ENCODE data around the gene TUT7.

The TUT7 gene

DNA sequence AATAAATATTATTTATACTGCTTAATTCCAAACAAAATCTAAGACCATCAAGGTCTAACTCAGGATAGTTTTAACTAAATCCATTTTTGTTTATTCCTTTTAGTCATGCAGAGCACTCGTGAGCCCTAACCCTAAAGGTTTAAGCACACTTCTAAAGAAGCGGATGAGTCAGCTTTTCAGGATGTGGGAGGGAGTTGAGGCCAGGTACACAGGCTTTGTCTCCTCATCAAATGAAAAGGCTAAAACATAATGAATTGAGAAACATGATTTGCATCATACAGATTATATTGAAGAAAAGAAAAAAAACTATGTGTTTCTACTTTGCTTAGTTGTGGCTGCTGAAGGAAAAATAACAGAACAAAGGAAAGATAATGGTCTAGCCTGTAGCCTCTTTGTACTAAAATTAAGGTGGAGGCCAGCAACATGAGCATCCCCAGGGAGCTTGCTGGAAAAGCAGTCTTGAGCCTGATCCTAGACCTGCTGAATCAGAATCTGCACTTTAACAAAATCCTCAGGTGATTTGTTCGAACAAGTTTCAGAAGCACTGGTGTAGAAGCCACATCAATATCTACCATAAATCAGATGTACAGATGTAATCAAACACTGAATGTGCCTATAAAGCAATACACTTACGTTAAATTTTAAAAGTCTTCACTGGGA lies 50.8 kb downstream of the TUT7 start:
- DNase-seq (ENCODE audit: low spot score), result no peak

DNA sequence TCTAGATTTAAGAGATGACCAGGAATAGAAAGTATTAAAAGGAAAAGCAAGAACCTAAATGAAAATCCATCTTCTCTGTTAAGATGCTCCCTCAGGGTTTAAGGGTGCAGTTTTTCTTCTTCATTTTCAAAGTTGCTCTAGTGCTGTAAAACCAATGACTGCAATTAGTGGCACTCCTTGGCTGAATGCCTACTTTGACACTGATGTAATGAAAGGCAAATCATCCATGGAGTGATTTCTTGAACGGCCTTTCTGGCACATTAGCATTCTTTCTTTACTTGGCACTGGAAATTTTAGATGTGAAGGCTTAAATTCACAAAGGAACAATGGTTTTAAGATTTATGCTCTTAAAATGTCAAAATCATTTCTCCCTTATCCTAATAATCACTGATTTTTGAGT lies 52.5 kb downstream of the TUT7 start:
- DNase-seq (ENCODE audit: low spot score), result no peak

DNA sequence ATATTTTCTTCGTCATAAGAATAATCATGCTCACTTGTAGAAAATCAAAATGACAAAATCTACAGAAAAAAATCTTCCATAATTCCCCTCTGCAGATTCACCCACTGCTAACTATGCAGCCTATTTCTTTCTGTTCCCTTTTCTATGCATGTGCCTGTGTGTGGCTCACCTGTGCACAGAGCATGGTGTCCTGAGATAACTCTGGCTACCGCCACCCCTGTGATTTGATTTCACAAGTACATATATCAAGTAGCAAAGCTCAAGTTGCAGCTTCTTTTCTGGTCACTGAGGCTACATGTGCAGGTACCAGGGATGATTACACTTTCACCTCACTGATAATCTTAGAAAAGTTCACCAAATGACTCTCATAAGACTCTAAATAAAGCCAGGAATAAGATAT lies 53.5 kb downstream of the TUT7 start:
- no peak for DNase-seq (ENCODE audit: low spot score)

DNA sequence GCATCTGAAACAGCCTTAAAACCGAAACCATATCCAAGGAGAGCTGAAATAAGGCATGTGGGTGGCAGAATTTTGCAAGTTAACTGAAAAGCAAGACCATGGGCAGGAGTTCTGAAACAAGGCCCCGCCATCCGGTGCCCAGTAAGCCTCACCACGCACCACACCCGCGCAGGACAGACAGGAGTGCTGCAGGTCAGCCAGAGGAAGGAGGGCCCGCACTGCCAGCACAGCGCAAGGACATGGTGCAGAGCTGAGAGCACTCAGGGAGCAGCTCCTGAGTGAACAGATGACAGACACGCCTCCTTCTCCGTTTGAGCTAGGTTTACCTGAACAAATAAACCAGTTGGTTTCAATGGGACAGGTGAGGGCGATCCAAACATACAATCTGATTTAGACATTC lies 55.3 kb downstream of the TUT7 start:
- DNase-seq (ENCODE audit: low spot score), result no peak

DNA sequence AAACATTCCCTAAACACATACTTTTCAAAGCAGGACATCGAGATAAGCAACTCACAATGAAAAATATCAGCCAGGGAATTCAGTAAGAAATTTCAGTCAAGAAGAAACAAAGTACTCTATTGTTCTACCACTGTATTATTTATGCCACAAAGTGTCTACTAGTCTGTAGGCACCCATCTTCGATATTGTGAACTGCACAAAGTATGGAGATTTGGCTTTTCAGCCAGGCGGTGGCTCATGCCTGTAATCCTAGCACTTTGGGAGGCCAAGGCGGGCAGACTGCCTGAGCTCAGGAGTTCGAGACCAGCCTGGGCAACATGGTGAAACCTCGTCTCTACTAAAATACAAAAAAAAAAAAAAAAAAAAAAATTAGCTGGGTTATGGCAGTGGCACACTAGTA lies 63.9 kb downstream of the TUT7 start:
- DNase-seq (ENCODE audit: low spot score), result peak; percentile 48

DNA sequence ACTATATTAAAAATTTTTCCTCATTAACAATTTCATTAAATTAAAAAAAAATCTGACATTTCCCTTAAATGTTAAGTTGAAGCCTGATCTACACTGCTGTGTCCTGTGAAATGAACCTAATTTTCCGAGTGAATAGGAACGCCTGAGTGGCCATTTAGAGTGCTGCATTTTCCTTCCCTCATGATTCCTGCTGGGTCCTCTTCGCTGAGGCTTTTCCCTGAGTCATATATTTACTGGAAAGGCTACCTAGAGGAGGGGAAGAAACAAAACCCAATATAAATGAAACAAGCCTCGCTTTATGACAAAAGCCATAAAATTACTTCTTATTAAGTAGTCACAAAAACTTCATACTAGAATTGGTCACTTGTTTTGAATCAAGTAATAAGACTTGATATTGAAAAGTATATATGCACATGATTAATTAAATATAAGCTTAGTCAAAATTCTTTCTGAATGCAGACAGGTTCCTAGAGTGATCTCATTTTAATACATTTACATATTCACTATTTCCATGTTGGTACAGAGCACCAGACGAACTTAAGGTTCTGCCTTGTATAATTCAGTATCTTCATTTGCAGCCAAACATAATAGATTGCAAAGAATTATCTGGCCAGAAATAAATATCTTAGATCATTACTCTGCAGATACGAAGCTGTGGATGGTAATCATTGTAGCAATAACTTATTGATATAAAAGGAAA lies 65.6 kb downstream of the TUT7 start:
- no peak for DNase-seq (ENCODE audit: low spot score)

DNA sequence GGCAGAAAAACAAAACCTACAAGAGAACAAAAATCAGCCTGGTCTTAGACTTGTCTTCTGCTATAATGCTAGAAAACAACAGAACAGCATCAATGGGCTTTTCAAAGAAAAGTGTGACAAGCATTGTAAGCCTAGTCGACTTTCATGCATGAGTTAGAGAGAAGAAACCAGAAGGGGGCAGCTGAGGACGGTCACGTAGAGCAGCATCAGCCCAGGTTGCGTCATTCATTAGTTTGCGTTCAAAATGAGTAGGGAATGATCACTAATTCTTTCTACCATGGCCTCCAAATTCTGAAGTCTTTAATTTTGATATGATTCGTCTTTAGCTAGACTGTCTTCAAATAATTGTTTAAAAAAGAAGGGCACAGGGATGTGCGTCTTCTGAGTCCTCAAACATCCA lies 67.2 kb downstream of the TUT7 start:
- DNase-seq (ENCODE audit: low spot score), result no peak

DNA sequence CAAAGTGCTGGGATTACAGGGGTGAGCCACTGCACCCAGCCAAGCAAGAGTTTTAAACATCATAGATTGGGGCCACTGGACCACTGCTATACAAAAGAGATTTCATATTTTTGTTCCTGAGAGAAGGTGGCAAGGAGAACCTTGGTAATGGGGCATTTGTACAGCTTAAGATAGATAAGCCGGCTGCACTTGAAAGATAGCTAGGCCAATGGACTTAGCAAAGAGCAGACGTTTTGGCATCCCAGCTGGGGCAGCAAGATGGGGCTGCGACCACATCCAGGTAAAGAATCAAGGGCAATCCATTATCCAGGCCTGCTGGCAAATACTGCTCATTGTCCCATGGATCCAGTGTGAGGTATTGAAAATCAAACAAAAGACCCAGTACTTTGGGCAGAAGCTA lies 67.9 kb downstream of the TUT7 start:
- no peak for DNase-seq (ENCODE audit: low spot score)

DNA sequence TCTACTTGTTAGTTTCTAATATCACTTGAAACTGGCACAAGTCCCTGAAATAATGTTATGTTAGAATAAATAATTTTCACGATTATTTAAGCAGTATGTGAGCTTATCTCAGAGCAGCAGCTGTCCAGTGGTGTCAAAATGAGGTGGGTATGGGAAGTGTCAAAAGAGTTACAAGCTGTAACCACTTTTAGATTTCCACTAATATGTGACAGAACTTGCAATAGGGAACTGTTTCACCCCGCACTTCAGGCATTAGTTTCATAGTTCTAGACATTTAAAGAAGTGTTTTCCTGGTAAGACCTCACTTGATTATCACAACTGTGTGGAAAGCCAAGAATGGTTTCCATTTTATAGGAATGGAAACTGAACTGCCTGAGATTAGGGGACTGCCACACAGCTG lies 68.9 kb downstream of the TUT7 start:
- no peak for DNase-seq (ENCODE audit: low spot score)

DNA sequence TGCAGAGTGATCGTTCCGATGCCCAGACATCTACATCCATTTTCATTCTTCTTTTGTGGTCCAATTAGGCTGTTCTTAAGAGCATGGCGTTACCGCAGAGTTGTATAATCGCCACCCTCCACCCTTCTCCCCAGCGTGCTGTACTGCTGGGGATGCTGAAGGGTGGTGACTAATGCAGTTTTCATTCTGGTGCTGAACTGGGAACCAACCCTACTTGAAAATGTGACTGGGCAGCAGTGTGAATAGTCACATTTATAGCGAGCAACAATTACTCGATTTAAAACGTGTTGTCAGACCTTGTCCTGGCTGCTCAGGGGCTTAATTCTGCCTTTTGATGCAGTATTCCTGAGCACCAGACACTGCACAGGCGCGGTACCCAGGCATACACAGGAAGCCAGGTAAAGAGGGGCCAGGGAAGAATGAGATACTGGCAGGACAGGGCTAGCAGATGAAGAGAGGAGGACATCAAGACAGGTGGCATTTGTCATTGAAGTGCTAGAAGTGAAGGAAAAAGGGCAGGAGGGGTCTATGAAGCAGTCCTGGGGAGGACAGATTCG lies 71.2 kb downstream of the TUT7 start:
- DNase-seq (ENCODE audit: low spot score), result peak; percentile 38

DNA sequence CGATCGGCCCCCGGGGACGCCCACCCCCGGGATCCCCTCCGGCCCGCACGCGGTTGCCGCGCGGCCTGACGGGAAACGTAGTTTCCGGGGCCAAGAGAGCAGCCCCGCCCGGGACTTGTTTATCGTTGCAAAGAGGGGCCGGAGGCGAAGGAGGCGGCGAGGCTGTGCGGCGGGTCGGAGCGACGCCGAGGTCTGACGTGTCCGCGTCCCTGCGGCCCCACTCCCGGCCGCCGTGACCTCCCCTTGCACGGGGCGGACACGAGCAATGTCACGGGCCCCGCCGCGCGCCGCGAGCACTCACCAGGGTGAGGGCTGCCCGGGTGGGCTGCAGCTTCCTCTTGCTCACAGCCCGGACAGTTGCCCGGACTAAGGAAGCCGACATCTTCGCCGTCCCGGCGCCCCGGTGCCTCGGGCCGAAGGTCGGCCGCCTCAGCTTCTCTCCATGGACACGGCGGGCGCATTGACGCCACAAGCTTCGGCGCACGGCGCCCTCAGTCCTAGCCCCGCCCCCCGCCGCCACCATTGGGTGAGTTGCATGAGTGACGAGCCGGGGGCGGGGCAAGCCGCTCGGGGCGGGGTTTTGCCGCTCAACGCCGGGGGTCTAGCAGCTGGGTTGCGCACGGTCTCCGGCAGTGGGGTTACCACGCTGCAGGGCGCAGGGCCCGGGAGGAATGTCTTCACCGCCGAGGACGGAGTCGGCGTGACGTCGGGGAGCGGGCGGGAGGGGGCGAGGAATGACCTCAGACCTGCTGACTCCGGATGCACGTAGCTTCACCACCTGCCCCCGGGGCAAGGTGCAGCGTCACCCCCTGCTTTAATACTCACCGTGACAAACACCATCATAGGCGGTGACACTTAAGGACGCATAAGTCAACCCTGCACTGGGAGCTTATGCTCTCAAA lies 71.9 kb downstream of the TUT7 start, which contains the start of gene ISCA1:
Gene ISCA1, minus strand, starts transcription at position 462 of the 902 bp plus-strand sequence. Its CDS starts 80 bp downstream, at position 382.
- peak; percentile 85 for DNase-seq (ENCODE audit: low spot score)

DNA sequence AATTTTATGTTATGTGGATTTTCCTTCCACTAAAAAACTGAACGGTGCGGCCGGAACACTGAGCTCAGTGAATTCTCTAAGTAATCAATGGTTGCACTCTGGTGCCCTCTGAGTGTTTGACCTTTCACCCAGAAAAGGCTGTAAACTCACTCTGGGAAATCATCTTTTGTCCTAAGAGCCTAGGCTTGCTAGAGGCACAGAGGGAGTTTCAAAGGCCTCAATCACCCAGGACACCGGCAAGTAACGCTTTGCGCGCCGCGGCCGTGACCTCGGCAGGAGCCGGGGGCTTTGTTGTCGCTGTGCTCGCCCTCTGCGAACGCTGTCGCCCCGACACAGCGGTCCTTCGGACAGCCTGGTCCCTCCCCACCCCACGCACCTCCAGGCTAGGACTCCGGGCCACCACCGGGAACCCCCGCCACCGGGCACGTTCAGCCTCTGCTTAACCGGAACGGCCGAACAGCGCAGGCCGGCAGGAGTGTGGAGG lies 72.6 kb downstream of the TUT7 start:
- peak; percentile 6 for DNase-seq (ENCODE audit: low spot score)

DNA sequence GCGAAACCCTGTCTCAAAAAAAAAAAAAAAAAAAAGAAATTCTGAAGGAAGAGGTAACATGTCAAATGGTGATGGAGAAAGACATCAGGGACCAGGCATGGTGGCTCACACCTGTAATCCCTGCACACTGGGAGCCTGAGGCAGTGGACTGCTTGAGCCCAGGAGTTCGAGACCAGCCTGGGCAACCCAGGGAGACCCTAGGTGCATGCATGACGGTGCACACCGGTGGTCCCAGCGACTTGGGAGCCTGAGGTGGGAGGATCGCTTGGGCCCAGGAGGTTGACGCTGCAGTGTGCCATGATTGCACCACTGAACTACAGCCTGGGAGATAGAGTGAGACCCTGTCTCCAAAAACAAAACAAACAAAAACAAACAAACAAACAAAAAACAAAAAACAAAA lies 73.6 kb downstream of the TUT7 start:
- no peak for DNase-seq (ENCODE audit: low spot score)

DNA sequence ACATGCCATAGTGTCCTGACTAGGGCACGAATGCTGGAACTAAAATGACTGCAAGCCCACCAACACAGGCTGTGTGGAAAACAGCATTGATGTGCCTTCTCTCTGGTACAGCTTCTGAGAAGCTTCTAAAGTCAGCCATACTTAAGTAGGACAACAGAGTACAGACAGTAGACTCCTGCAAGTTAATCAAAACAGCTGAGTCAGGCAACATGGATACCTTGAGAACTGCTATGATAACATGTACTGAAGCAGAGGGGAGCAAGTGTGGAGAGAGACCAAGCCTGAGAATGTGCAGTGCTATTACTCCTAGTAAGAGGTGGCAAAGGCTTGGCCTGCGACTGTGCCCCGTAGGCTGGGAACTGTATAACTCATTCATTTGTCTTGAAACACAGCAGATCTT lies 74.4 kb downstream of the TUT7 start:
- DNase-seq (ENCODE audit: low spot score), result no peak

DNA sequence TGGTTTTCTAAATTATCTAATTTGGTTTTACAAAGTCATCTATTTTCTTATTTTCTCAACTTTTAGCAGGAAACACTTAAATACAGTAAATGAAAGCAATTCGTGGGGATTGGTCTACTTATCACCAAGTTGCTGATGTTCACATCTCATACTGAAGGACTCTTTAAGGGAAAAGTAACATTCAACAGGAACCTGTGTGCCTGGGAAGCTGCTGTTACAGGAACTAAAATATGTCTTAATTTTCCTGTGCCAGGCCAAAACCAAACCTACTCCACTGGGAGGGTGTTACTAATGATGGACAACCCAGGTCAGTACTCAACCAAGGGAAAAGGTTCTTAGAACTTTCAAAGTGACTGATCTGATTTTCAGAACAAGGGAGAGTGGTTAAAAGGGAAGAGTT lies 77.1 kb downstream of the TUT7 start:
- DNase-seq (ENCODE audit: low spot score), result no peak

DNA sequence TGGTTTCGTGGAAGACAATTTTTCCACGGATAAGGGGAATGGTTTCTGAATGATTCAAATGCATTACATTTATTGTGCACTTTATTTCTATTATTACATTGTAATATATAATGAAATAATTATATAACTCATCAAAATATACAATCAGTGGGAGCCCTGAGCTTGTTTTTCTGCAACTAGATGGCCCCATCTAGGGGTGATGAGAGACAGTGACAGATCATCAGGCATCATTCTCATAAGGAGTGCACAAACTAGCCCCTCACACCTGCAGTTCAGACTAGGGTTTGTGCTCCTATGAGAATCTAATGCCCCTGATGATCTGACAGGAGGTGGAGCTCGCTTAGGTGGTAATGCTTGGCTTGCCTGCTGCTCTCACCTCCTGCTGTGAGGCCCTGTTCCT lies 78.2 kb downstream of the TUT7 start:
- DNase-seq (ENCODE audit: low spot score), result no peak

DNA sequence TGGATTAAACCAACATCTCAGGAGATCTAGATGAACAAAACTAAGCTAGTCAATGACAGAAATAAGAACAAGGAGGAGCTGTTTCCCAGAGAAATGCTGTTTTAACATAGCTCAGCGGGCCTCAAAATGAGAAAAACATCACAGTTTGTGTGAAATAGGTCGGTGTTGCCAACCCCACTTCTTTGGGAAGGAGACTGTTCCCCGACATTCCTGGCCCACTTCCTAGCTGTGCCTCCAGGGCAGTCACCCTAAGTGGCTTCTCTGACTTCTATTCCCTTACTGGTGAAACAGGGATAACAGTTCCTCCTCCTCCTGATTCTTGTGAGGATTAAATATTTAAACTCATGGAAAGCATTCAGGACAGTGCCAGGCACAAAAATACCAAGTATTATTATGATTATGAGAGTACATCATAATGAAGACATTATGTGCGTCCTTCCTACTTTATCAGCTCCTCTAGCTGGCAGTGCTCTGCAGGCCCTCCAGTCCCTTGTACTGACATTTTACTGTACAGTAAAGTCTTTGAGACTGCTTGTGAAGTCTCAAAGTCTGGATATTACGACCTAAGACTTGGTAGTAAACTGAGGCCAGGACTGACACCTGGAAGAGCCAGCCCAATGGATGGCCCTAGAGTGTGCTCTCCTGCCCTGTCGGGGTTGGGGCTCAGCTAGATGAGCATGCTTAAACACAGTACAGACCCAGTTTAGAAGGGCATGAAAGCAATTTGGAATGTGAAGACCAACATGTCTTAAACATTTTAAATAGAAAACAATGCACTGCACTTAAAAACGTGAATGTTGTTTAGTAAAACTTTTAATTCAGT lies 79.2 kb downstream of the TUT7 start:
- no peak for DNase-seq (ENCODE audit: low spot score)

DNA sequence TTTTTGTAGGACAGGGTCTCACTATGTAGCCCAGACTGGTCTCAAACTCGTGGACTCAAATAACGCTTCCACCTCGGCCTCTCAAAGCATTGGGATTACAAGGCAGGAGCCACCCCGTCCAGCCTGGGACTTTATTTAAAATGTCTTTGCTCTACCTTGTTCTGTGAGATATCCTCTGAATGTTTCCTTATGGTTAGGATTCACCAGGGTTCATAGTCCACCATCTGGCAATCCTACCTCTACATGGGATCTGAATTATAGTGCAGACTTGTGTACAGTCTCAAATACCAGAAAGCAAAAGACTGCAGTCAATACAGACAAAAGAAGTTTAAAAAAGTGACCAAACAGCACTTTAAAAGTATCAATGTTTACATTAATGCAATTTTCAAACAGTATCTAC lies 82.0 kb downstream of the TUT7 start:
- DNase-seq (ENCODE audit: low spot score), result no peak

DNA sequence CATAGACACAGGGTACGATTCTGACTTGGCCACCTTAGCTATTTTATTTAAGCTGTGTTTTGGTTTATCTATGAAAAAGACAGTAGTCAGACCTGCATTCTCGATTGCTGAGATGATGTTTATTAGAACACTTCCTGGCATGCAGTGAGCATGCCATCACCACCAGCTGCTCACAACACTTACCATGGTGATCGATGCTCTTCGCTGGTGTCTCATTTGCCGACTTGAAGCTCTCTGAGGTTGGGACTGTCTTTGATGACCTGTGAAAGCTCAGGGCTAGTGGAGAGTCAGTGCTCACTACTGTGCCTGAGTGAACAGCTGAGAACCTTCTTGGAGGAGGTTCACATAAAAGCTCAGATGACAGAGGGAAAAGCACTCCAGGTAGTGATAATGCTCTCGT lies 90.3 kb downstream of the TUT7 start:
- DNase-seq (ENCODE audit: low spot score), result no peak

DNA sequence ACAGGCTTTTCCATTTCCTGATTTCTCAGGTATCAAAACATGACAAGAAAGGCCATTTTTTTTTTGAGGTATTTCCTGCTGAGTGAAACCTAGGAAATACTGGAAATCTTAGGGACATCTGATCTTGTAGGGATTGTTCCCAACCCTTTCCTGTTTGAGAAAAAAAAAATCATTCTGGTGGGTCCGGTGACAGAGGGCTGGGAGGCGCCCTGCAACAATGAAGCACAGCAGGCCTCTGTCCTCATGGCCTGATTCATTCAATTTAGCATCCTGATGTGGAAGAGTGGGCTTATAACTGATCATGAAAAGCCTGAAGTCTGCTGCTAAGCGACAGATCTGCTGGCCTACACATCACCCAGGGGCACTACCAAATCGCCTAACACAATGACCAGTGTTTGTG lies 91.7 kb downstream of the TUT7 start:
- no peak for DNase-seq (ENCODE audit: low spot score)

DNA sequence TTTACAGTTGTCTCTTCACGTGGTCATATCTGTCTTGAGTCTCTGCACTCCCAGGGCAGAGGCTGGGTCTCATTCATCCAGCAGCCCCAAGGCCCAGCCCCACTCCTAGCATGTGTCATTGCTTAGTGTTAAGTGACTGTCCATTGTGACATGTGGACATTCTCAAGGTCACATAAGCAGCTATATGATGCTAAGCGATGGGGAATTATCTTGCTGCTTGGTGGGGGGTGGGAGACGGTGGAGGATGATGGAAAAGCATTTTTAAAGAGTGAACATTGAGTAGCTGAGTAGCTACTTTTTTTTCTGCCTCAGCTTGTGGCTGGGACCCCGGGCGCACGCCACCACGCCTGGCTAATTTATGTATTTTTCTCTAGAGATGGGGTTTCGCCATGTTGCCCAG lies 94.7 kb downstream of the TUT7 start, which contains the start of gene C9orf153:
Gene C9orf153, minus strand, starts transcription at position 101 of the 400 bp plus-strand sequence. CDS start 30,054 bp downstream, outside the sequence.
- no peak for DNase-seq (ENCODE audit: low spot score)

Measured in COLO829 (cell line).